Brain microvascular endothelial cell (primary cell): ENCODE measurements around the gene PTCH1.

Experiments
- DNase-seq: peaks from one replicate; pipeline ENCODE4 v3.0.0-alpha.2; 2020
- H3K27ac ChIP-seq: fragments of 250-450 bp; sonication (Bioruptor Pico); 2 replicates; pipeline ENCODE4 v1.5.1; 2020; ENCODE audit warnings: mild to moderate bottlenecking, moderate library complexity
- H3K27me3 ChIP-seq: fragments of 250-450 bp; sonication (Bioruptor Pico); replicated peaks from 2 replicates; pipeline ENCODE4 v1.5.1; 2020; ENCODE audit warnings: mild to moderate bottlenecking
- H3K36me3 ChIP-seq: fragments of 250-450 bp; sonication (Bioruptor Pico); replicated peaks from 2 replicates; pipeline ENCODE4 v1.5.1; 2020; ENCODE audit warnings: mild to moderate bottlenecking
- H3K4me3 ChIP-seq: 2 replicates; pipeline ENCODE4 v1.5.1; 2011; ENCODE audit warnings: low read depth, mild to moderate bottlenecking, control low read depth, low read length, moderate library complexity
- in situ Hi-C: cut with HindIII; loops from 2 replicates; pipeline ENCODE4 v1.10.0; 2017; ENCODE audit warnings: low sequenced_read_pairs, low pct_ligation_motif_present
- TF ChIP-seq, protein P1 (sequence below): IDR thresholded peaks from 2 replicates; pipeline ENCODE4 v1.5.1; 2011; ENCODE audit warnings: low read depth, mild to moderate bottlenecking, moderate library complexity, low read length, control low read depth, inconsistent platforms; ENCODE audit errors: missing control alignments

The PTCH1 gene

GRCh38 chr9:95465115-95465514, 51.7 kb downstream of the PTCH1 start:
- Histone ChIP-seq H3K4me3 (no peak overlapping the region), H3K36me3 (no peaks in the 10 kb centered on the region), H3K27me3 (no peaks in the 10 kb centered on the region), H3K27ac (no peak overlapping the region)
- no peak for DNase-seq
- TF ChIP-seq, protein P1, sequence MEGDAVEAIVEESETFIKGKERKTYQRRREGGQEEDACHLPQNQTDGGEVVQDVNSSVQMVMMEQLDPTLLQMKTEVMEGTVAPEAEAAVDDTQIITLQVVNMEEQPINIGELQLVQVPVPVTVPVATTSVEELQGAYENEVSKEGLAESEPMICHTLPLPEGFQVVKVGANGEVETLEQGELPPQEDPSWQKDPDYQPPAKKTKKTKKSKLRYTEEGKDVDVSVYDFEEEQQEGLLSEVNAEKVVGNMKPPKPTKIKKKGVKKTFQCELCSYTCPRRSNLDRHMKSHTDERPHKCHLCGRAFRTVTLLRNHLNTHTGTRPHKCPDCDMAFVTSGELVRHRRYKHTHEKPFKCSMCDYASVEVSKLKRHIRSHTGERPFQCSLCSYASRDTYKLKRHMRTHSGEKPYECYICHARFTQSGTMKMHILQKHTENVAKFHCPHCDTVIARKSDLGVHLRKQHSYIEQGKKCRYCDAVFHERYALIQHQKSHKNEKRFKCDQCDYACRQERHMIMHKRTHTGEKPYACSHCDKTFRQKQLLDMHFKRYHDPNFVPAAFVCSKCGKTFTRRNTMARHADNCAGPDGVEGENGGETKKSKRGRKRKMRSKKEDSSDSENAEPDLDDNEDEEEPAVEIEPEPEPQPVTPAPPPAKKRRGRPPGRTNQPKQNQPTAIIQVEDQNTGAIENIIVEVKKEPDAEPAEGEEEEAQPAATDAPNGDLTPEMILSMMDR = no peak
- in situ Hi-C loops = no loop called here

- TF ChIP-seq, protein P1 = no peak
- H3K36me3 ChIP-seq = no peaks in the 10 kb centered on the region
- H3K27ac ChIP-seq = no peak overlapping the region
- in situ Hi-C loops = no loop called here
- DNase-seq = no peak
- H3K27me3 ChIP-seq = no peaks in the 10 kb centered on the region
- peak overlapping the region; percentile 44 for H3K4me3 ChIP-seq
Observed at GRCh38 chr9:95463148-95464060, 53.4 kb downstream of the PTCH1 start.

- Histone ChIP-seq H3K36me3 (no peaks in the 10 kb centered on the region), H3K27ac (no peak overlapping the region), H3K27me3 (no peaks in the 10 kb centered on the region), H3K4me3 (peak overlapping the region; percentile 44)
- in situ Hi-C loops = no loop called here
- TF ChIP-seq, protein P1 = no peak
- peak; percentile 75 for DNase-seq
Observed at GRCh38 chr9:95462249-95463147, 54.3 kb downstream of the PTCH1 start.

DNA sequence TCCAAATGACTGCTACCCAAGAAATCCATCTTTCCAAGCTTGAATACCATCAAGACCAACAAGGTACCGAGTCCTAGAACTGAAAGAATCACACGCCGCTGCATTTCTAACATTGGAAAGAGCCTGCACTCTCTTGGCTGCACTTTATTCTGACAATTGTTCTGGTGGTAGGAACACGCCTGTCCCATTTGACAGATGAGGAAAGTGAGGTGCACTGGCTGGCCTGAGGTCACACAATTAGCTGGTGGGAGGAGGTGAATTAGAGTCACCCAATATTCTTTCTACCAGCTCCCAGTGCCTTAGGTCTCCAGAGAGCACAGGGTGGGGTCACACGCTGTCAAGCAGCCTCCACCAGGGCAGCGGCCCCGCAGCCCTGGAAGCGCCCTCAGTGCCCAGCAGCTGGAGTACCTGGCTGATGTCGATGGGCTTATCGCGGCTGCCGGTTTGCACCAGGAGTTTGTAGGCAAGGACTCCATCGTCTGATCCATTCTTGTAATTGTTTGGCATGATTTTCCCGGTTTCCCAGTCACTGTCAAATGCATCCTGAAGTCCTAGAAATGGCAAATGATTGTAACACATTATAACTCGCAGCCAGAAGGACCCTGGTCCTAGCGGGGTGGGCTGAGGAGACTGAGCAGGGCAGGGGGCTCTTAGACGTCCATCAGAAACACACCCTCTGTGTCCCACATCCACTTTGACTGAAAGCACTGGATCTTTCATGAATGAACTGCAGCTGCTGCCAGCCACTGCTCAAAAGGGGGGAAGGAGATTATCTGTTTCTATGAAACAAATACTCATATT, 55.1 kb downstream of the PTCH1 start:
- H3K27ac ChIP-seq = no peak overlapping the region
- TF ChIP-seq, protein P1 = no peak
- no peak overlapping the region for H3K4me3 ChIP-seq
- in situ Hi-C loops = no loop called here
- H3K36me3 ChIP-seq = no peaks in the 10 kb centered on the region
- DNase-seq = no peak
- H3K27me3 ChIP-seq = no peaks in the 10 kb centered on the region

DNA sequence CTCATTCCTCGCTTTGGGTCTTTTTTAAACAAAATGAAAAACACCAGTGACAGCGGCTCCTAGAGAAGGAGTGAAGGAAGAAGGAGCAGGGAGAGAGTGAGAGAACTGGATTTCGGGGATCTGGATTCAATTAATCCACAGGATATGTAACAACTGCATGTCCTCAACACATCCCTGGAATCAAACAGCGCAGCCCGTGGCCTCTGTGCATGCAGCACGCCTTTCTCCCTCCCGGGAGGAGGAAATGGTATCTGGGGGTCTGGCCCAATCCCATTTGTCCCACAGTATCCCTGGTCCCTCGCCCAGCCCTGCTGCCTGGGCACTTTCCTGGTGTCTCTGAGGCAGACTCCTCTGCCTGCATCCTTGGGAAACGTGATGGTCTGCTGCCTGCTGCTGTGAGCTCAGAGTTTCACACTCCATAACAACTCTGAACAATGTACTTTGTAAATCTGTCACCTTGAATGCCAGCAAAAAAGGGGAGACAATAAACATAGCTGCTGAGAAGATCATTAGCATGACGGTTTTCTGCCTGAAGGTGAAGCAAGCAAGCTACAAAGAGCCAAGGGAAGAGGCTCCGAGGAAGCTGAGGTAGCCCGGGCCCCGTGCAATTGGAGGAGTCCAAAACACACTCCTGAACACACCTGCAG, 56.1 kb downstream of the PTCH1 start:
- Histone ChIP-seq H3K4me3 (no peak overlapping the region), H3K27ac (no peak overlapping the region), H3K36me3 (no peaks in the 10 kb centered on the region), H3K27me3 (no peaks in the 10 kb centered on the region)
- no peak for DNase-seq
- TF ChIP-seq, protein P1 = no peak
- in situ Hi-C loops = no loop called here
